NCI-H446 treated with DMSO at 0.1 percent for 48 hours (cell line): ENCODE results near the gene CSMD2.
"Not testable (repeated sequence)": the region's sequence is repeated elsewhere in the genome, so short reads cannot be mapped to it uniquely, and the experiment has no call there.

ENCODE experiments used
- DNase-seq: peaks from one replicate; lab custom pipeline; 2025; lab: John Stamatoyannopoulos, UW

CSMD2 gene

GRCh38 chr1:33532936-33533335, 632.1 kb downstream of the CSMD2 start:
- no peak for DNase-seq

DNA sequence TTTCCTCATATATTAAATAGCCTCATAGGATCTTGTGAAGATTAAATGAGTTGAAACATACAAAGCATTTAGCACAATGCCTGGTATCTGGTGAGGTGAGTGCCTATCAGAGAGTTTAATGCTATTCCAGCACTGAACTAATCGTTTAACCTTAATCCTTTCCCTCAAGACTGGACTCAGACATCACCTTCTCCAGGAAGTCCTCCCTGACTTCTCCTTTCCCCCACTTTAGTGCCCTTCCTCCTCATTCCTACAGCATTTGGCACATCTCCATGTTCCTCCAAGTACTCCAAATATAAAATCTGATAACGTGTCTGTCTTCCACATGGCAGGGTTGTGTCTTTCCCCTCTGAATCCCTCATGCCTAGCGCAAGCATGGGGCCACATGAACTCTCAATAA, 632.8 kb downstream of the CSMD2 start:
- DNase-seq, result no peak

DNA sequence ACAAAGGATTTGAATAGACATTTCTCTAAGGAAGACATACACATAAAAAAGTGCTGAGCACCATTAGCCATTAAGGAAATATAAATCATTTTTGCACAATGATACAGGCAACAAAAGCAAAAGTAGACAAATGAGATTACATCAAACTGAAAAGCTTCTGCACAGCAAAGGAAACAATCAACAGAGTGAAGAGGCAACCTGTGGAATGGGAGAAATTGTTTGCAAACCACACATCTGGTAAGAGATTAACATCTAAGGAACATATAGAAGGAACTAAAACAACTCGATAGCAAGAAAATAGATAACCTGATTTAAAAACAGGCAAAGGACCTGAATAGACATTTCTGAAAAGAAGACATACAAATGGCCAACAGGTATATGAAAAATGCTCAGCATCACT, 635.1 kb downstream of the CSMD2 start:
- no peak for DNase-seq

GRCh38 chr1:33527934-33528333, 637.1 kb downstream of the CSMD2 start:
- DNase-seq, result no peak

GRCh38 chr1:33524586-33524985, 640.4 kb downstream of the CSMD2 start:
- DNase-seq, result no peak

DNA sequence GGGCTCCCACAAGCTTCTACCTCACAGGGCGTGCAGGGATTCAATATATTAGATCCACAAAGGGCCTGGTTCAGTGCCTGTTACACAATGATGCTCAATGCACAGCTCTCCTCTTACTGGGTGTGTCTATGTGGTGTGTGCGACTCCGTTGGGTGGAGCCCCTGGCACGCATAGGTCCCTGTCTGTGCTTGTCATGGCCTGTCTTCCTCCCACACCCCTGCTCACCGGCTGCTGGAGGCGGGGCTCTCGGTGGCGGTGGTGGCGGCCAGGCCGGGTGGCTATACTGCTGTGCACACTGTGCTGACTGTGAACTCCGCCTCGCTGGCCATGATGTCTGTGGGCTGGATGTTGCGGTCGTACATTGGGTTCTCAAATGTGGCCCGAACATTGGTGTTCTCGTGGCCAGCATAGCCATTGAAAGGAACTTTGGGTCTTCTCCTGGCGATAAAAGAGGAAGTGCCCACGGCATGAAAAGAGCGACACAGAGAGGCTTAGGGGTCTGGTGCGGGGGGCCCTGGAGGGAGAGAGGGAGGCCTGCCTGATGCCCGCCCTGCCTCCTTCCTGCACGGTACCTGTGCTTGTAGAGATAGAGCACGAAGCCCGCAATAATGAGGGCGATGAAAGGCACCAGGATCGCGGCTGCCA, 645.7 kb downstream of the CSMD2 start:
- DNase-seq, result no peak

GRCh38 chr1:33517596-33518250, 647.3 kb downstream of the CSMD2 start:
- peak; percentile 28 for DNase-seq

DNA sequence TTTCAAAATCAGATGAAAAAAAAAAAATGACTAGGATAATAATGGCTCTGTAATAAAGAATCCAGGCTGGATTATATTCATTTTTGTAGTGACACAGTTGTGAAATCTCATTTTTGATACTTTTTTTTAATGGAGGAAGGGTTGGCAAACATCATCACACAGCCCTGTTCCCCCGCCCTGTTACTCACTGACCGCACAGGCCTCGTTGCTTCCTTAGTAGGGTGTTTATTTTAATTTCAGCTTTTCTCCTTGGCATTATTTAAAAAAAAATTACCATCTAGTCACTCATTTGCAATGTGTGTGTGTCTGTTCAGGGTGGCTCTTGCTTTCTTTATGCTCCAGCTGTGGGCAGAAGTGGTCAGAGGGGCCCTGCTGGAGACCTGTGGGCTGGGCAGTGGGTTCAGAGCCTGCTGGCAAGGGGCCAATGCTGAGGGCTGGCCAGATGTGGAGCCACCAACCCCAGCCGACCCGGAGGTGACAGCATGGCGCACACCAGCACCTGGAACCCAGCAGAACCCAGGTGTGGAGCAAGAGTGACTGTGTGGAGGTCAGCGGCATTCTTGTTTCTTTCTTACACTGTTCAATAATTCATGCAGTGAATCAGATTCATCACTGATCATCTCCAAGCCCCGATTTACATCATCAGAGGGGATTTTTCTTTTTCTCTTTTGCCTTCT, 648.0 kb downstream of the CSMD2 start:
- DNase-seq, result no peak

GRCh38 chr1:33516428-33516827, 648.6 kb downstream of the CSMD2 start:
- no peak for DNase-seq

DNA sequence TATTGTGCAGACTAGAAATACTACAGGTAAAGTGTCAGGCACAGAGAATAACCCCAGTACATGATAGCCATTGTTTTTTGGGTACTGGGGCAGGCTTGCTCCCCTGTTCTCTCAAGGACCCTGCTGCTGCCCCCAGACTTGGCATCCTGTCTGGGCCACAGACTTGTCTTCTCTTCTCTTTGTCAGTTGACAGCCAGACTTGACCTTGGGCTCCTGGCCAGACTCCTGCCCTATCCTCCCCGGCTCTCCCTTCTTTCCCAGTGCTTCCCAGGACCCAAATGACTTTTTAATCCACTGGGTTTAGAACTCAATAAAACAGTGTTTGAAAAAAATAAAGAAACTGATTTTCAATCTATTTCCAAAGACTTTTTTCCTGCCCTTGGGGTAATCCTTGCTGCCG, 649.4 kb downstream of the CSMD2 start:
- DNase-seq, result no peak

DNA sequence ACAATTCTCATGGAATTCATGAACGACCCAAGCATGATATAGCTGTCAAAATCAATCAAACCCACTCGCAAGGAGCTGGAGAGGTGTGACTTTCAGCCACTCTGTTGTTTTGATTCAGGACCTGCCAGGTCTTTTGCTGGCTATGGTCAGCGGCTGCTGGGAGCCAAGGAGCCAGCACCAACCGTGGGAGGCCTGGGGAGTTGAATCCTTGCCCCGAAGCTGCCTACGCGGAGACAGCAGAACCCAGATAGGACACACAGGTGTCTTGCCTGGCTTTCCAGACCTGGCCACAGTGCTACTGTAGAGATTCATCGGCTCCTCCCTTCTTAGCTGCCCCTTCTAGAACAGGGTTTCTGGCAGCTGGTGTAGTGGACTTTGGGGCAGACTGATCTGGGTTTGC, 649.9 kb downstream of the CSMD2 start:
- DNase-seq, result no peak

DNA sequence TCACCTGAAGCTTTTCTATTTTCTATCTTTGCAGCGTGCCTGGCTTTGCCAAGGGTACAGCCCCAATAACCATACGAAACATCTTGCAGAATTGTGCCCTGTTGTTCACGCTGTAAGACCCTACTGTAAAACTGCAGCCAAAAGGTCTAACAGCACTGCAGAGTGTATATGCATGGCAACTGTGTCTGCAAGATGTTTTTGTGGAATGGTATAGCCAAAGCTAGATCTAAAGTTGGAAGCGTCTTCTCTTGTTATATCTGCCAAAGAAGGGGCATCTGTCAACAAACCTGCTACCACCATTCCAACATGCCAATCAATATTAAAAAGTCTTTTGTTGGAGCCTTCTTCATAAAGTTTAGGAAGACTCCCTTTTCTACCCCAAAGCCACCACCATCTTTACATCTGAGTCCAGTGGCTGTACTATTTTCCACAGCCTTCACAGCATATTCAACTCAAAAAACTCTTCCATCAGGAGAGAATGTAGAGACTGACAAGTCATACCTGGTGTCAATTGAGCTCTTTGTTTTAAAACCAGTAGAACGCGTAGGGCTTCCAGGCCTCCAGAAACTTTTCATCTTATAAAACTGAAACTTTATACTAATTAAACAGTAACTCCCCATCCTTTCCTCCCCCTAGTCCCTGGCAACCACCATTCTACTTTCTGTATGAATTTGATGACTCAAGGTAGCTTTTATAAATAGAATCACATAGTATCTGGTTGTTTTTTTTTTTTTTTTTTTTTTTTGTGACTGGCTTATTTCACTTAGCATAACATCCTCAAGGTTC, 652.6 kb downstream of the CSMD2 start:
- peak; percentile 25 for DNase-seq

DNA sequence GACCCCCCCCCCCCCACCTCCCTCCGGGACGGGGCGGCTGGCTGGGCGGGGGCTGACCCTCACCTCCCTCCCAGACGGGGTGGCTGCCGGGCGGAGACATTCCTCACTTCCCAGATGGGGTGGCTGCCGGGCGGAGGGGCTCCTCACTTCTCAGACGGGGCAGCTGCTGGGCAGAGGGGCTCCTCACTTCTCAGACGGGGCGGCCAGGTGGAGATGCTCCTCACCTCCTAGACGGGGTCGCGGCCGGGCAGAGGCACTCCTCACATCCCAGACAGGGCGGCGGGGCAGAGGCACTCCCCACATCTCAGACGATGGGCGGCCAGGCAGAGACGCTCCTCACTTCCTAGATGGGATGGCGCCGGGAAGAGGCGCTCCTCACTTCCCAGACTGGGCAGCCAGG, 655.8 kb downstream of the CSMD2 start:
- not testable (repeated sequence) for DNase-seq

GRCh38 chr1:33508151-33508550, 656.9 kb downstream of the CSMD2 start:
- DNase-seq, result no peak

- DNase-seq, result no peak
Observed at GRCh38 chr1:33507661-33508060, 657.4 kb downstream of the CSMD2 start.

DNA sequence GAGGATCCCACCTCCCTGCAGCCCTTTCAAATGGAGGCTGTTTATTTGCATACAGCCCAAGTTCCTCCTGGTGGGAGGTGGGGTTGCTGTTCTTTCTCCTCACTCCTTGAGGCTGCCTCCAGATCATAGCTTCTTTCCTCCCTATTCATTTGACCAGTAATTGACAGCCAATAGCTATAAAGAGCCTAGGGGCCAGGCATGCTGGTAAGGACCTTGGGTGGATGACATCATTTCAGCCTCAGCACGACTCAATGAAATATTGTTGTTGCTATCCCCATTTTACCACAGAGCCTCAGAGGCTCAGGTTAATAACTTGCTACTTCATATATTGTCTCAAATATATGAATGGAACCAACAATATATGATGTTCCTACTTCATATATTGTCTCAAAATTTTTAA, 661.5 kb downstream of the CSMD2 start:
- no peak for DNase-seq

DNA sequence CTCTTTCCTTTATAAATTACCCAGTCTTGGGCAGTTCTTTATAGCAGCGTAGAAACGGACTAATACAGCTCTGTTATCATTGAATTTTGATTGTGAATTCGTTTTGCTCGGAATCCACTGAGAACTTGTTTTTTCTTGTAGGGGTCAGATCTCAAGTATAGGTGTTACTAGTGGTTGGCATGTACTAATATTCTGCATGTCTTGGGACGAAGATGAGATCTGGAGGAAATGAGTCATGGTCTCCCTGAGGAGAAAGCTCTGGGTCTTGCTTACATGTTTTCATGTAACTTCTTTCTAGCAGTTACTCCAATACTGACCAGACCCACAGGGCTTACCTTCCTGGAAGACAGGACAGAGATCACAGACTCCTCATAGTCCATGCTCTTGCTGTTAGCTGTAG, 662.3 kb downstream of the CSMD2 start:
- no peak for DNase-seq

DNA sequence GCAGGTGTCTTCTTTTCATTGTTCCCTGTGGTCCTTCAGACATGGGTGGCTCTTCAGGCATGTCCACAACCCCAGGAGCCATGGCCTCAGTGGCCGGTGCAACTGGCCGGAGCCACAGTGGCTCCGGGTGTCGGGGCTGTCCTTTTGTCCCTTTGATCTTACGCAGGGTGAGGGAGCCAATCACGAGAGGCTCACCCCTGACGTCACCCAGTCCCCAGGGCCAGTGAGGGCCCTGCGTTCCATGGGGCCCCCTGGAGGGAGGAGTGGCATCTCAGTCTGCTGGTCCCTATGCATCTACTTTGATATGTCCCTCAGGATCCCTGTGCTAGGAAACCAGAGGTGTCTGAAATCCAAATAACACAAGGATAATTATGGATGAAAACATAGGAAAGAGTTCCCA, 663.3 kb downstream of the CSMD2 start:
- DNase-seq, result no peak

DNA sequence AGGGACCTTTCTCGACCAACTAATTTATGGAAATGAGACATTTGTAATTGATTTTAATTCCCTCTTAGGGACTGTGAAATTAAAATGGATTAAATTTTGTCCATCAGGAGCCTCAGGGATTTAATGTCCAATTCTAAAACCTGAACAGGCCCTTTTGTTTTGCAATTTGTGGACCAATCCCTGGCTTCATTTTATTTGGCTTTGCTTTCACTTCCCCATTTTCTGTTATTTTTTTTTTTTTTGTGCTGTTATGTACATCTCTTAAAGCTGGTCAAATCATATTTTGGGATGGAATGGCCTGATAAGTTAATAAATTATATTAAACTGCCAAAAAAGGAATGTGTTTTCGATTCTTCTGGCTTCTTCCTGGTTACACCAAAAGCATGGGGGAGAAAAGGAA, 663.7 kb downstream of the CSMD2 start:
- no peak for DNase-seq

GRCh38 chr1:33500547-33500946, 664.5 kb downstream of the CSMD2 start:
- no peak for DNase-seq

DNA sequence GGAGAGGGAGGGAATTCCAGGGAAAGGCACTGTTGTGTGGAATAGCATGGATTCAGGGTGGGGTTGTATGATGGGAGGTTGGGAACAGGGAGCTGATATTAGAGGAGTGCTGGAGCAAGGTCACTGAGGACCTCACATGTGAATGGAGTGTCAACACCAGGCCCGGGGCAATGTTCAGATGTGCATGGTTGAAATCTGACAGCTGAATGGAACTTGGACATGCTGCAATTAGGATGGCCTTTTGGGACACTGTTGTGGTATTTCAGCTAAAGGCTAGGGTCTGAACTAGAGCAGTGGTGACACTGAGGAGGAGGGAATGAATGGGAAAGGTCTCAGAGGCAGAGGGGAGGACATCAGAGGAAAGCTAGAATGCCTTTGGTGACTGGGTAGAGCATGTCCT, 667.6 kb downstream of the CSMD2 start:
- no peak for DNase-seq

- DNase-seq, result no peak
Observed at GRCh38 chr1:33494929-33495328, 670.1 kb downstream of the CSMD2 start.

DNA sequence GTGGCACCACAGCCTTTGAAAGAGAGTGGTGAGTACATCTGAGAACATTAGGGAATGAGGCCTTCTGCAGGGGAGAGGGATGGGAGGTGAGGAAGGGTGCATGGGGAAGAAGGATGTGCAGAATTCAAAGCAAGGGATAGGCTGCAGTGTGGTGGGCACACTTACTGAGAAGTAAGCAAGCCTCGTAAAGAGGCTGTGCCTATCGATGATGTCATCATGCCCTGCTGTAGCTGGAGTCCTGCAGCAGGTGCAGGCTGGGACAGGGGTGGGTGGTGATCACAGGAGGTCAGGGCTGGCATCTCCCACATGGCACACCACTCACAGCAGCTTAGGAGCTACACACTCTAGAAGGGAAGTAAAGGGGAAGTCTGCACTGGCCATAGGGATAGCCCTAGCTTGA, 676.4 kb downstream of the CSMD2 start:
- no peak for DNase-seq
